SK-N-SH (cell line): ENCODE results near the gene SLC25A25.

Source experiments
- EP300 ChIP-seq, 2 experiments: IDR thresholded peaks; 2 replicates each; pipeline versions ENCODE4 v1.4.0 to v1.6.1; 2012; ENCODE audit warnings: borderline replicate concordance in 1 of 2, low read depth in 1 of 2, low read length in 1 of 2
- EZH2phosphoT487 ChIP-seq: fragments of 200-600 bp; sonication (generic); IDR thresholded peaks from 2 replicates; pipeline ENCODE4 v1.6.1; 2017; ENCODE audit warnings: low read depth, mixed run types, mild to moderate bottlenecking, antibody characterized with exemption, moderate library complexity, borderline replicate concordance
- POLR2AphosphoS5 ChIP-seq: IDR thresholded peaks from 2 replicates; pipeline ENCODE4 v1.6.1; 2012; ENCODE audit warnings: low read depth, low read length
- TAF1 ChIP-seq: IDR thresholded peaks from 2 replicates; pipeline ENCODE4 v1.6.1; 2012; ENCODE audit warnings: low read depth, mild to moderate bottlenecking, low read length, moderate library complexity, borderline replicate concordance
- TCF12 ChIP-seq: IDR thresholded peaks from 2 replicates; pipeline ENCODE4 v1.4.0; 2012
- TF ChIP-seq, protein P1 (sequence below): IDR thresholded peaks from 2 replicates; pipeline ENCODE4 v1.4.0; 2012; ENCODE audit warnings: low read depth
- TF ChIP-seq, protein P2 (sequence below): fragments of 200-600 bp; sonication (generic); IDR thresholded peaks from 2 replicates; pipeline ENCODE4 v1.6.1; 2017; ENCODE audit warnings: antibody characterized with exemption, mild to moderate bottlenecking, moderate library complexity

DNA sequence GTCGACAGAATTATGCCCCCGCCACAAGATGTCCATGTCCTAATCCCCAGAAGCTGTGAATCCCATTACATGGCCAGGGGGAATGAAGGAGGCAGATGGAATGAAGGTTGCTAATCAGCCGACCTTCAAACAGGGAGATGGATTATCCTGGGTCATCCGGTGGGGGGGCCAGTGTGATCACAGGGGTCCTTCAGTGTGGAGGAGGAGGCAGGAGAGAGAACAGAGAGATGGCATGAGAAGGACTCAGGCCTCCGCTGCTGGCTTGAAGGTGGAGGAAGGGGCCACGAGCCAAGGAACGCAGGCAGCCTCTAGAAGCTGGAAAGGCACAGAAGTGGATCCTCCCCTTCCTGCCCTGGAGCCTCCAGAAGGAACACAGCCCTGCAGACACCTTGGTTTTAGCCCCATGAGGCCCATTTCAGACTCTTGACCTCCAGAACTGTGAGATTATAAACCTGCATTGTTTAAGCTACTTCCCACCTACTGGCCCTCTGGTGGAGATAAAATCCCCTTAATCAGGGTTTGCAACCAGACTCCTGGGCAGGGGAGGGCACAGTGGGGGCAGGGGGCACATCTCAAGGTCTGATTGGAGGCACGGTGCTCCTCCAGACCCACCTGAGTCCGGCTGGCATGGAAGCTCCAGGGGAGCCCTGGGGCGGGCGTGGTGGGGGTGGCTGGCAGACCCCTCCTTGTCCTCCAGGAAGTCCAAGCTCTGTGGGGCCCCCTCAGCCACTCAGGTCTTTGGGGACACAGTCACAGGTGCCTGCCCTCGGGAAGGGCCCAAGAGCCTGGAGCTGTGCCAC is 45.7 kb downstream of the SLC25A25 start:
- TF ChIP-seq POLR2AphosphoS5: no peak
- TF ChIP-seq EP300 (IDR thresholded peaks at IDR 0.05; ENCODE audit: borderline replicate concordance in 1 of 2, low read depth in 1 of 2, low read length in 1 of 2): no peak
- TF ChIP-seq TCF12: no peak
- TF ChIP-seq, protein P1, sequence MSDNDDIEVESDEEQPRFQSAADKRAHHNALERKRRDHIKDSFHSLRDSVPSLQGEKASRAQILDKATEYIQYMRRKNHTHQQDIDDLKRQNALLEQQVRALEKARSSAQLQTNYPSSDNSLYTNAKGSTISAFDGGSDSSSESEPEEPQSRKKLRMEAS: no peak
- TF ChIP-seq EZH2phosphoT487: no peak
- TF ChIP-seq, protein P2, sequence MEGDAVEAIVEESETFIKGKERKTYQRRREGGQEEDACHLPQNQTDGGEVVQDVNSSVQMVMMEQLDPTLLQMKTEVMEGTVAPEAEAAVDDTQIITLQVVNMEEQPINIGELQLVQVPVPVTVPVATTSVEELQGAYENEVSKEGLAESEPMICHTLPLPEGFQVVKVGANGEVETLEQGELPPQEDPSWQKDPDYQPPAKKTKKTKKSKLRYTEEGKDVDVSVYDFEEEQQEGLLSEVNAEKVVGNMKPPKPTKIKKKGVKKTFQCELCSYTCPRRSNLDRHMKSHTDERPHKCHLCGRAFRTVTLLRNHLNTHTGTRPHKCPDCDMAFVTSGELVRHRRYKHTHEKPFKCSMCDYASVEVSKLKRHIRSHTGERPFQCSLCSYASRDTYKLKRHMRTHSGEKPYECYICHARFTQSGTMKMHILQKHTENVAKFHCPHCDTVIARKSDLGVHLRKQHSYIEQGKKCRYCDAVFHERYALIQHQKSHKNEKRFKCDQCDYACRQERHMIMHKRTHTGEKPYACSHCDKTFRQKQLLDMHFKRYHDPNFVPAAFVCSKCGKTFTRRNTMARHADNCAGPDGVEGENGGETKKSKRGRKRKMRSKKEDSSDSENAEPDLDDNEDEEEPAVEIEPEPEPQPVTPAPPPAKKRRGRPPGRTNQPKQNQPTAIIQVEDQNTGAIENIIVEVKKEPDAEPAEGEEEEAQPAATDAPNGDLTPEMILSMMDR: no peak
- TF ChIP-seq TAF1: no peak
